Stimulated activated CD8-positive, alpha-beta memory T cell treated with anti-CD3 and anti-CD28 coated beads, Interleukin-15, amount 100 ng/mL, for 24 hours (primary cell): ENCODE results near the gene HEATR3.
A peak's percentile ranks its signal among the peaks of the same experiment; 100 is the strongest.

ENCODE experiments used
- DNase-seq: peaks from one replicate; pipeline ENCODE4 v3.0.0-alpha.2; 2020; ENCODE audit warnings: low read depth

Gene HEATR3

DNA sequence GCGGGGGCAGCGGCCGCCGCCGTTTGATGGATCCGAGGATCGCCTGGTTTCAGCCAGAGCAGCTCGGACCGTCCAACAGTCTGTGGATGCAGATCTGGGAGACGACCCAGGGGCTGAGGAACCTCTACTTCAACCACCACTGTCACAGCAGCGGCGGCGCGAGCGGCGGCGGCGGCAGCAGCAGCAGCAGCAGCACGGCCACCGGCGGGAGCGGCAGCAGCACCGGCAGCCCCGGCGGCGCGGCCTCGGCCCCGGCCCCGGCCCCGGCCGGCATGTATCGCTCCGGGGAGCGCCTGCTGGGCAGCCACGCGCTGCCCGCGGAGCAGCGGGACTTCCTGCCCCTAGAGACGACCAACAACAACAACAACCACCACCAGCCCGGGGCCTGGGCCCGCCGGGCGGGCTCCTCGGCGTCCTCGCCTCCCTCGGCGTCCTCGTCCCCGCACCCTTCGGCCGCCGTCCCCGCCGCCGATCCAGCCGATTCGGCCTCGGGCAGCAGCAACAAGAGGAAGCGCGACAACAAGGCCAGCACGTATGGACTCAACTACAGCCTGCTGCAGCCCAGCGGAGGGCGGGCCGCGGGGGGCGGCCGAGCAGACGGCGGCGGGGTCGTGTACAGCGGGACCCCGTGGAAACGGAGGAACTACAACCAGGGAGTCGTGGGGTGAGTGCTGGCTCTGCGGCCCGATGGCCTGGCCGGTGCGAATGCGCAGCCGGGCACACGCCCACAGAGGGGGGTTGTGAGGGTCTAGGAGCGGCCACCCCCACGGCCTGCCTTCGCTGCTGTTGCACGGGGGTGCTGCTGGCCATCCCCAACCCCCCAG lies 88.0 kb downstream of the HEATR3 start:
- peak; percentile 15 for DNase-seq

DNA sequence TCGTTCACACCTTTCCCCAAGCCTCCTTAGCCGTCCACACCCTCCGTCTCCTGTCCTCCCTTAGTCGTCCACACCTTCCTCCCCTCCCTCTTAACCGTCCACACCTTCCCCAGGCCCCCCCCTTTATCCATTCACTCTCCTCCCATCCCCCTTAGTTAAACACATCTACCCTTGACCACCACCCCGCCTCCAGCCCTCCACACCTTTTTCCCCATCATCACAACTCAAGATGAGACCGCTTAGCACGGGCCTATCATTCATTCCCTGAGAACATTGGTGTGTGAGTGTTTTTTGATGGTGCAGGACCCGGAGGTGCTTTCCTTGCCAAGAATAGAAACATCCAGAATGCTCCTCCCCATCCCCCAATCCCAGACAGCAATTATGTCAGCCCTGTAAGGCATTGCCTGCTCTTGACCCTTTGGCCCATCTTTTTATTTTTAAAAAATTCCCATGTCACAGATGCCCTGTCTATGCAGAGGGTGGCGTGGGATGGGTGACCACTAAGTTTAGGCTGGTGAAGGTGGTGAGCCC lies 88.7 kb downstream of the HEATR3 start:
- no peak for DNase-seq

DNA sequence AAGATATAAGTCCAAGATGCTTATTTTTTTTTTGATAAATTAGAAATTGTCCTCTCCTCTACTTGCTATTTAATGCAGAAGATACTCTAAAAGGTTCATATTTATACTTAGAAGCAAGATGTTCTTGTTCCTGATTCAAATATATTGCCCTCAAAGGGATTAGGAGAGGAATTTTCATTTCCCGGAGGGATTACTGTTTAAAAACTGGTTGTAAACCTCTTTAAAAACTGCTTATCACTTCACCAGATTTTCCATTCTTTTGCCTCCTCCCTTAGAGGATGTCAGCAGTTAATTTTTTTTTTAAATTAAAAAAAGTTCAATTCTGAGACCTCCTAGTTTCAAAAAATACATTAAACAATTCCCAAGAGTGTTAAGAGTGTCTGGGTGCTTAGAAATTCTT lies 90.2 kb downstream of the HEATR3 start:
- no peak for DNase-seq
